Ureter (tissue), 1 donor: ENCODE data around the gene DENND4C. TPM values are rescaled to one million over a fixed set of nuclear protein-coding genes. Genes with fewer than 3 reads are reported as not detected.
"Not testable (repeated sequence)": the region's sequence is repeated elsewhere in the genome, so short reads cannot be mapped to it uniquely, and the experiment has no call there.

Experiments used
- DNase-seq: peaks from one replicate; pipeline ENCODE4 v3.0.0-alpha.2; 2020; ENCODE audit warnings: low spot score
- total RNA-seq: library from RNA; stranded (reverse); gene quantifications from one replicate; pipeline ENCODE4 v1.2.4, GENCODE V29; 2023
- donor health status: DM: yes; HTN: yes; CAD: no.

The DENND4C gene
- total RNA-seq, 1 donor from 2014 or later = 110 TPM

GRCh38 chr9:19410195-19410503 lies 179.7 kb downstream of the DENND4C start:
- no peak for DNase-seq

GRCh38 chr9:19410594-19410993 lies 180.1 kb downstream of the DENND4C start:
- DNase-seq = no peak

- no peak for DNase-seq
Measured at GRCh38 chr9:19411316-19411715, 180.8 kb downstream of the DENND4C start.

- not testable (repeated sequence) for DNase-seq
Measured at GRCh38 chr9:19413456-19413855, 183.0 kb downstream of the DENND4C start.

GRCh38 chr9:19416143-19416542 lies 185.7 kb downstream of the DENND4C start:
- DNase-seq = no peak

DNA sequence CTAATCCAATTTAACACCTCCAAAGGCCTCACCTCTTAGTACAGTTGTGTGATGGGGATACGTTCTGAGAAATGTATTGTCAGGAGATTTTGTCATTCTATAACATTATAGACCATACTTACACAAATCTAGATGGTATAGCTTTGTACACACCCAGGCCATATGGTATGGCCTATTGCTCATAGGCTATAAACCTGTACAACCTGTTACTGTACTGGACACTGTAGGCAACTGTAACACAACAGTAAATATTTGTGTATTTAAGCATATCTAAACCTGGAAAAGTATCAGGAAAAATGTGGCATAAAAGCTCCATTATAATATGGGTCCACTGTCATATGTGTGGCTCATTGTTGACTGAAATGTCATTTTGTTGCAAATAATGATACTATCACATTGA lies 190.4 kb downstream of the DENND4C start:
- no peak for DNase-seq

Other genes starting within 250 kb of the DENND4C start
- gene SAXO1, start 197.5 kb upstream of the DENND4C start, total RNA-seq = 0.57 TPM
- gene RRAGA, start 181.3 kb upstream of the DENND4C start, total RNA-seq = 90.4 TPM
- 13.1 TPM for gene HAUS6, start 127.8 kb upstream of the DENND4C start, total RNA-seq
- gene PLIN2, start 103.2 kb upstream of the DENND4C start, total RNA-seq = 69.4 TPM
- 3,791 TPM for gene RPS6, start 149.5 kb downstream of the DENND4C start, total RNA-seq
- gene ACER2, start 178.3 kb downstream of the DENND4C start, total RNA-seq = 213 TPM